A673 (cell line): ENCODE results near the gene IL1RAPL1.

ENCODE experiments used
- CTCF ChIP-seq: fragments of 300-800, 200-600 bp; sonication (generic); conservative IDR thresholded peaks from 2 replicates; pipeline ENCODE4 v1.5.1; 2017; ENCODE audit warnings: low read depth, mild to moderate bottlenecking, antibody characterized with exemption, low read length, moderate library complexity, mixed read lengths
- EZH2 ChIP-seq: fragments of 200-600 bp; sonication (generic); IDR thresholded peaks from 2 replicates; pipeline ENCODE4 v1.6.1; 2017; ENCODE audit warnings: borderline replicate concordance, low read depth, mild to moderate bottlenecking, mixed read lengths, antibody characterized with exemption, low read length; ENCODE audit not compliant: poor library complexity, severe bottlenecking

DNA sequence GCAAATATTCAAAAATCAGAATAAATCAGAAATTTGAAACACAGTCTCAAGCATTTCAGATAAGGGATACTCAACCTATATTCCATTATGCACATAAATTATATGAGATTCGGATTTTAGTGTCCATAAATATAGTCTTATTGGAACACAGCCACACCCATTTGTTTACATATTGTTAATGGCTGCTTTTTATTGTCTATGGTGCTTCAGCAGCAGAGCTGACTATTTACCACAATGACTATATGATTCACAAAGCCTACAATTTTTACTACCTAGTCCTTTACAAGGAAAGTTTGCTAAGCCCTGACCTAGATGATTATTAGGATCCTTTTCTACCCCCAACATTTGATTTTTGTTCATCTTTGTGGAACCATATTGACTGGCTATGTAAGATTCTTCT, 63.9 kb downstream of the IL1RAPL1 start:
- no peak for TF ChIP-seq CTCF
- TF ChIP-seq EZH2 = no peak
